Measurements from ENCODE around the gene SLC6A12. TPM values are rescaled to one million over a fixed set of nuclear protein-coding genes. Genes with fewer than 3 reads are reported as not detected.

The SLC6A12 gene
- total and polyA plus RNA-seq, 9 of the 15 experiments (the other 6 are each of a cell fraction or from before 2014, with no cell fraction given) = not detected

DNA sequence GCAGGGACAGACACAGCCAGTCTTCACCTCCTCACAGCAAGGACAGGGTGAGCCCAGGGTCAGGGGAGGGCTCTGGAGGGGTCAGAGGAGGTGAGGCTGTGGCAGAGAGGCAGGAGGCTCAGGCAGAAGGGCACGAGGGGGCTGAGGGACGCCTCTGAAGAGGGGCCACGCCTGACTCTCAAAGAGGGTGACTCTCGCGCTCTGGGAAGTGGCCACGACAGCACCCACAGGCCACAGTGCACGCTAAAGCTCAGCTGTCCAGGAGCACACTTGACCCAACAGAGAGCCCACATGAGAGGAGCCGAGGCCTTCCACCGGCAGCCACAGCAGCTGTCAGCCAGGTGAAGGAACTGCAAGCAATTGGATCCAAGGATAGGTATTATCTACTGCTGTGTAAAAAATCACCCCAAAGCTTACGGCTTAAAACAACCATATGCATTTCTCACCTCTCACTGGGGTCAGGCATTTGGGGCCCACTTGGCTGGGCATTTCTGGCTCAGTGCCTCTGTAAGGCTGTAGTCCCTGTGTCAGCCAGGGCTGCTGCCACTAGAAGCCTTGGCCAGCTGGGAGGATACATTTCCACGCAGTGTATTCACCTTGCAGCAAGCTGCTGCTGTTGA, 27.8 kb downstream of the SLC6A12 start:
- H4K20me1 ChIP-seq (replicated peaks; ENCODE audit: control insufficient read depth, insufficient read depth, low read length) = no peaks in the 10 kb centered on the region
- H3K36me3 ChIP-seq (ENCODE audit: control insufficient read depth, insufficient read depth, low read length) = no peaks in the 10 kb centered on the region
- H3K9ac ChIP-seq (ENCODE audit: insufficient read depth in 1 of 2, low read depth in 2 of 2, low read length in 2 of 2) = no peak overlapping the region
- H3K4me3 ChIP-seq = no peak overlapping the region
- DNase-seq (ENCODE audit: extremely low read depth in 1 of 4, low spot score in 3 of 4) (no peak), ATAC-seq (no peak), FAIRE-seq (no peak)
- no peaks in the 10 kb centered on the region for H3K9me1 ChIP-seq (ENCODE audit: control insufficient read depth, insufficient read depth, low read length)
- 13% methylated on average over 7 of the region's 11 CpGs for WGBS (ENCODE audit: insufficient coverage, low coverage, missing lambda C conversion rate)
- no peak overlapping the region for H3K27ac ChIP-seq (ENCODE audit: extremely low read depth, low read depth, low read length)
- POLR2A ChIA-PET = interaction anchor here (0.6 kb wide), 2 partner anchors 25 to 58 kb away, joined by 3 read pairs; no protein-coding TSS in a partner anchor
- no TSS peak for BruUV-seq (replicated peaks)
- in situ Hi-C loops (cut with MboI) = no loop called here
- H2AFZ ChIP-seq (ENCODE audit: low read depth, low read length) = no peak overlapping the region
- no peaks in the 10 kb centered on the region for H3K79me2 ChIP-seq (ENCODE audit: control insufficient read depth, insufficient read depth, low read length)
- peaks cover 0 to 14% of the 10 kb centered on the region in 2 experiments; a peak in 2 of 5 replicates for H3K4me1 ChIP-seq (replicated peaks in 1 of 2; ENCODE audit: control insufficient read depth in 2 of 2, insufficient read depth in 2 of 2, low read length in 2 of 2)
- TF ChIP-seq PURB (CRISPR knock-in tag; IDR thresholded peaks at IDR 0.05; ENCODE audit: low read depth) = no peak
- no peak for TF ChIP-seq CBX1 (IDR thresholded peaks at IDR 0.05; ENCODE audit: low read depth)
- TF ChIP-seq OTX1 (CRISPR knock-in tag; IDR thresholded peaks at IDR 0.05) = no peak
- no peaks in the 10 kb centered on the region for H3K9me3 ChIP-seq (replicated peaks; ENCODE audit: control insufficient read depth, insufficient read depth, low read depth, low read length)
- no peak overlapping the region for H3K4me2 ChIP-seq (ENCODE audit: insufficient read depth, low read length)
- intact Hi-C loops (cut with micrococcal nuclease) = no loop called here
- CTCF ChIA-PET (ENCODE audit: low intra/inter-chr PET ratio) = no interaction called here
- peaks cover 7 to 41% of the 10 kb centered on the region in 2 experiments; a peak in 3 of 5 replicates for H3K27me3 ChIP-seq (ENCODE audit: control insufficient read depth in 2 of 2, insufficient read depth in 2 of 2, low read length in 2 of 2)

DNA sequence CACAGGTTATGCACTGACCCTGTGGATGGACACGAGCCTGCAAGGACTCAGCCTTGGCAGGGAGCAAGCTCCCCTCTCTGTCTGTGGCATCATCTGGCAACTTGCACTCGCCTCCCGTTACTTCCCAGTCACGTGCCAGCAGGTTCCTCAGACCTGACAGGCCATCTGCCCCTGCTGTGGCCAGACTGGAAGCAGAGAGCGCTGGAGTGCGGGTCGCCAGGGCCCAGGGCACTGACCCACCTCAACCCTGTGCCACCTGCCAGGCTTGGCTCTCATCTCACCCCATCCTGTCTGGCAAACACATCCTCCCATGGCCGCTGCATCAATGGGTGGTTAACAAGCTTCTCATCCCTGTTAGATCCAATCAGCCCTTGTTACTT, 28.4 kb downstream of the SLC6A12 start:
- in situ Hi-C loops (cut with MboI) = no loop called here
- DNase-seq (ENCODE audit: extremely low read depth in 1 of 4, low spot score in 3 of 4) (no peak), ATAC-seq (no peak), FAIRE-seq (no peak)
- 5% methylated on average over 4 of the region's 8 CpGs for WGBS (ENCODE audit: insufficient coverage, low coverage, missing lambda C conversion rate)
- Histone ChIP-seq H3K4me2 (ENCODE audit: insufficient read depth, low read length) (no peak overlapping the region), H3K4me3 (no peak overlapping the region), H3K9me1 (ENCODE audit: control insufficient read depth, insufficient read depth, low read length) (no peaks in the 10 kb centered on the region), H3K9ac (ENCODE audit: insufficient read depth in 1 of 2, low read depth in 2 of 2, low read length in 2 of 2) (no peak overlapping the region), H3K27ac (ENCODE audit: extremely low read depth, low read depth, low read length) (no peak overlapping the region), H3K36me3 (ENCODE audit: control insufficient read depth, insufficient read depth, low read length) (no peaks in the 10 kb centered on the region), H4K20me1 (replicated peaks; ENCODE audit: control insufficient read depth, insufficient read depth, low read length) (no peaks in the 10 kb centered on the region), H3K4me1 (replicated peaks in 1 of 2; ENCODE audit: control insufficient read depth in 2 of 2, insufficient read depth in 2 of 2, low read length in 2 of 2) (peaks cover 0 to 15% of the 10 kb centered on the region in 2 experiments; a peak in 2 of 5 replicates), H2AFZ (ENCODE audit: low read depth, low read length) (no peak overlapping the region), H3K27me3 (ENCODE audit: control insufficient read depth in 2 of 2, insufficient read depth in 2 of 2, low read length in 2 of 2) (peaks cover 6 to 36% of the 10 kb centered on the region in 2 experiments; a peak in 3 of 5 replicates), H3K79me2 (ENCODE audit: control insufficient read depth, insufficient read depth, low read length) (no peaks in the 10 kb centered on the region), H3K9me3 (replicated peaks; ENCODE audit: control insufficient read depth, insufficient read depth, low read depth, low read length) (no peaks in the 10 kb centered on the region)
- no TSS peak for BruUV-seq (replicated peaks)
- CTCF ChIA-PET (ENCODE audit: low intra/inter-chr PET ratio) = no interaction called here
- TF ChIP-seq BHLHE40 (IDR thresholded peaks at IDR 0.05; ENCODE audit: low read length) (peak; percentile 53), CHD2 (IDR thresholded peaks at IDR 0.05; ENCODE audit: low read depth, low read length) (no peak)
- POLR2A ChIA-PET = interaction anchor here (0.5 kb wide), 1 partner anchor 56 kb away, joined by 3 read pairs; no protein-coding TSS in a partner anchor
- intact Hi-C loops (cut with micrococcal nuclease) = no loop called here
